ENCODE results near the gene HDGFL1.
A peak's percentile ranks its signal among the peaks of the same experiment; 100 is the strongest.

Gene HDGFL1

GRCh38 chr6:22596011-22596410 lies 26.6 kb downstream of the HDGFL1 start:
- no peak for DNase-seq (ENCODE audit: low read depth, low spot score)
- no peak for TF ChIP-seq CTCF (IDR thresholded peaks at IDR 0.05; ENCODE audit: low read depth, low read length)
- no peak overlapping the region for H3K4me3 ChIP-seq (ENCODE audit: low read depth, low read length)
- in situ Hi-C loops (cut with HindIII; ENCODE audit: low sequenced_read_pairs): no loop called here

- no peak for DNase-seq (ENCODE audit: low read depth, low spot score)
- TF ChIP-seq CTCF (IDR thresholded peaks at IDR 0.05; ENCODE audit: low read depth, low read length): no peak
- in situ Hi-C loops (cut with HindIII; ENCODE audit: low sequenced_read_pairs): no loop called here
- no peak overlapping the region for H3K4me3 ChIP-seq (ENCODE audit: low read depth, low read length)
These were observed 29.0 kb downstream of the HDGFL1 start for GRCh38 chr6:22598339-22598738.

- no peak overlapping the region for H3K4me3 ChIP-seq (ENCODE audit: low read depth, low read length)
- DNase-seq (ENCODE audit: low read depth, low spot score): no peak
- in situ Hi-C loops (cut with HindIII; ENCODE audit: low sequenced_read_pairs): no loop called here
- TF ChIP-seq CTCF (IDR thresholded peaks at IDR 0.05; ENCODE audit: low read depth, low read length): no peak
These were observed 30.7 kb downstream of the HDGFL1 start for GRCh38 chr6:22600059-22600458.

- TF ChIP-seq CTCF (IDR thresholded peaks at IDR 0.05; ENCODE audit: low read depth, low read length): no peak
- DNase-seq (ENCODE audit: low read depth, low spot score): no peak
- no peak overlapping the region for H3K4me3 ChIP-seq (ENCODE audit: low read depth, low read length)
- in situ Hi-C loops (cut with HindIII; ENCODE audit: low sequenced_read_pairs): no loop called here
These were observed 32.6 kb downstream of the HDGFL1 start for GRCh38 chr6:22601984-22602383.

GRCh38 chr6:22605736-22606135 lies 36.4 kb downstream of the HDGFL1 start:
- no peak overlapping the region for H3K4me3 ChIP-seq (ENCODE audit: low read depth, low read length)
- peak; percentile 58 for DNase-seq (ENCODE audit: low read depth, low spot score)
- in situ Hi-C loops (cut with HindIII; ENCODE audit: low sequenced_read_pairs): no loop called here
- no peak for TF ChIP-seq CTCF (IDR thresholded peaks at IDR 0.05; ENCODE audit: low read depth, low read length)

GRCh38 chr6:22610127-22610526 lies 40.8 kb downstream of the HDGFL1 start:
- TF ChIP-seq CTCF (IDR thresholded peaks at IDR 0.05; ENCODE audit: low read depth, low read length): no peak
- DNase-seq (ENCODE audit: low read depth, low spot score): no peak
- H3K4me3 ChIP-seq (ENCODE audit: low read depth, low read length): no peak overlapping the region
- in situ Hi-C loops (cut with HindIII; ENCODE audit: low sequenced_read_pairs): no loop called here

GRCh38 chr6:22612236-22612635 lies 42.9 kb downstream of the HDGFL1 start:
- in situ Hi-C loops (cut with HindIII; ENCODE audit: low sequenced_read_pairs): no loop called here
- no peak for DNase-seq (ENCODE audit: low read depth, low spot score)
- H3K4me3 ChIP-seq (ENCODE audit: low read depth, low read length): no peak overlapping the region
- no peak for TF ChIP-seq CTCF (IDR thresholded peaks at IDR 0.05; ENCODE audit: low read depth, low read length)

All from astrocyte of the spinal cord (primary cell).